Esophagus squamous epithelium (tissue), 4 donors: ENCODE results near the gene BMF.

Source experiments
- CTCF ChIP-seq, 6 experiments: fragments of 450-650 bp in 4 of 6; fragments of 200-600 bp in 2 of 6; sonication (generic) in 2 of 6; IDR thresholded peaks; one replicate each; pipeline ENCODE4 v1.5.1; 2016 to 2019; ENCODE audit warnings: antibody characterized with exemption in 6 of 6, mild to moderate bottlenecking in 4 of 6, moderate library complexity in 4 of 6
- POLR2A ChIP-seq, 4 donors: fragments of 450-650 bp; IDR thresholded peaks; one replicate each; pipeline ENCODE4 v1.6.1; 2017; ENCODE audit warnings: antibody characterized with exemption in 4 of 4, mild to moderate bottlenecking in 4 of 4, moderate library complexity in 3 of 4

- TF ChIP-seq CTCF (IDR thresholded peaks at IDR 0.05) (no peak), POLR2A (IDR thresholded peaks at IDR 0.05) (no peak)
Measured at GRCh38 chr15:40070608-40071218, 38.0 kb downstream of the BMF start.
